ENCODE results near the gene TNFAIP8. TPM values are rescaled to one million over a fixed set of nuclear protein-coding genes. Genes with fewer than 3 reads are reported as not detected.

TNFAIP8 gene
- total RNA-seq, 3 donors from 2014 or later (not counting 1 experiment from before 2014, with no cell fraction given) = 47.6 to 87.5 (median 76.3) TPM

- DNase-seq (no peak), ATAC-seq (no peak)
- Histone ChIP-seq H3K9me3 (ENCODE audit: control insufficient read depth, insufficient read depth, low read length) (no peaks in the 10 kb centered on the region), H3K4me3 (ENCODE audit: low read length) (no peak overlapping the region), H3K27ac (ENCODE audit: low read length) (no peak overlapping the region), H3K27me3 (ENCODE audit: control insufficient read depth, insufficient read depth, low read length) (no peaks in the 10 kb centered on the region), H3K4me1 (ENCODE audit: control insufficient read depth, insufficient read depth, low read length) (peaks cover 15% of the 10 kb centered on the region), H3K36me3 (ENCODE audit: control insufficient read depth, insufficient read depth, low read length) (peaks cover 19% of the 10 kb centered on the region)
- no peaks in the 10 kb centered on the region for H3K9me3 Mint-ChIP-seq
- peak overlapping the region; percentile 29 to 70 for H3K27ac Mint-ChIP-seq
- H3K4me1 Mint-ChIP-seq = peaks cover 61 to 69% of the 10 kb centered on the region in 2 donors
- intact Hi-C loops (cut with micrococcal nuclease) = no loop called here
- H3K36me3 Mint-ChIP-seq = peaks cover 12% of the 10 kb centered on the region
- H3K27me3 Mint-ChIP-seq (ENCODE audit: low read depth in 2 of 2) = no peaks in the 10 kb centered on the region
- 79% methylated on average over 3 of the region's 3 CpGs for WGBS (ENCODE audit: insufficient coverage)
- no peak overlapping the region for H3K4me3 Mint-ChIP-seq
- no peak for TF ChIP-seq CTCF (IDR thresholded peaks at IDR 0.05)
Observed at GRCh38 chr5:119393201-119393691, 37.4 kb downstream of the TNFAIP8 start.

- Mint-ChIP-seq H3K4me1 (peaks cover 56 to 66% of the 10 kb centered on the region in 2 donors), H3K36me3 (peaks cover 12% of the 10 kb centered on the region), H3K27ac (peak overlapping the region; percentile 29 to 70), H3K4me3 (no peak overlapping the region), H3K27me3 (ENCODE audit: low read depth in 2 of 2) (no peaks in the 10 kb centered on the region), H3K9me3 (no peaks in the 10 kb centered on the region)
- intact Hi-C loops (cut with micrococcal nuclease) = no loop called here
- Histone ChIP-seq H3K27ac (ENCODE audit: low read length) (no peak overlapping the region), H3K36me3 (ENCODE audit: control insufficient read depth, insufficient read depth, low read length) (peaks cover 19% of the 10 kb centered on the region), H3K9me3 (ENCODE audit: control insufficient read depth, insufficient read depth, low read length) (no peaks in the 10 kb centered on the region), H3K27me3 (ENCODE audit: control insufficient read depth, insufficient read depth, low read length) (no peaks in the 10 kb centered on the region), H3K4me1 (ENCODE audit: control insufficient read depth, insufficient read depth, low read length) (peaks cover 12% of the 10 kb centered on the region), H3K4me3 (ENCODE audit: low read length) (no peak overlapping the region)
- no peak for TF ChIP-seq CTCF (IDR thresholded peaks at IDR 0.05)
- ATAC-seq (no peak), DNase-seq (no peak)
- 88% methylated on average over 1 of the region's 1 CpG for WGBS (ENCODE audit: insufficient coverage)
Observed at GRCh38 chr5:119393746-119394145, 37.9 kb downstream of the TNFAIP8 start.

GRCh38 chr5:119395080-119395836 lies 39.4 kb downstream of the TNFAIP8 start:
- Mint-ChIP-seq H3K9me3 (no peaks in the 10 kb centered on the region), H3K27ac (peak overlapping the region; percentile 13 to 74), H3K36me3 (peaks cover 12% of the 10 kb centered on the region), H3K27me3 (ENCODE audit: low read depth in 2 of 2) (no peaks in the 10 kb centered on the region), H3K4me3 (no peak overlapping the region), H3K4me1 (peaks cover 49 to 59% of the 10 kb centered on the region in 2 donors)
- Histone ChIP-seq H3K4me3 (ENCODE audit: low read length) (no peak overlapping the region), H3K27me3 (ENCODE audit: control insufficient read depth, insufficient read depth, low read length) (no peaks in the 10 kb centered on the region), H3K27ac (ENCODE audit: low read length) (no peak overlapping the region), H3K4me1 (ENCODE audit: control insufficient read depth, insufficient read depth, low read length) (peaks cover 5% of the 10 kb centered on the region), H3K9me3 (ENCODE audit: control insufficient read depth, insufficient read depth, low read length) (no peaks in the 10 kb centered on the region), H3K36me3 (ENCODE audit: control insufficient read depth, insufficient read depth, low read length) (peaks cover 19% of the 10 kb centered on the region)
- no peak for ATAC-seq
- no peak for TF ChIP-seq CTCF (IDR thresholded peaks at IDR 0.05)
- peak in 1 of 2 donors; percentile 3 for DNase-seq
- intact Hi-C loops (cut with micrococcal nuclease) = no loop called here
- WGBS (ENCODE audit: insufficient coverage) = 94% methylated on average over 8 of the region's 8 CpGs

Measured in natural killer cell (primary cell).